PC-3 (cell line): ENCODE data around the gene UBN2. TPM values are rescaled to one million over a fixed set of nuclear protein-coding genes. Genes with fewer than 3 reads are reported as not detected.

ENCODE experiments used
- ATAC-seq: fragments of 200-7000 bp; cut with Tn5 transposase; 2 replicates; pipeline ENCODE4 v1.9.1; 2020; ENCODE audit warnings: mild to moderate bottlenecking, moderate library complexity
- BruUV-seq: library from RNA; stranded (reverse); fragments of 400-500 nt; replicated peaks from 2 replicates; lab custom pipeline; 2021; lab: Mats Ljungman, UMichigan
- CTCF ChIA-PET: fragments of 300-600 bp; sonication (Branson Sonifier 250); formaldehyde crosslinking; loops from one replicate; lab custom pipeline; 2022; ENCODE audit warnings: antibody characterized with exemption; lab: Charles Lee
- POLR2A ChIA-PET: fragments of 300-600 bp; sonication (Branson Sonifier 250); formaldehyde crosslinking; loops from one replicate; lab custom pipeline; 2022; ENCODE audit warnings: antibody characterized with exemption; ENCODE audit not compliant: unreplicated experiment; lab: Charles Lee
- DNase-seq: peaks from one replicate; pipeline ENCODE4 v3.0.0-alpha.2; 2015
- H2AFZ ChIP-seq: fragments of 300-600 bp; sonication (generic); 2 replicates; pipeline ENCODE4 v1.6.0; 2016; ENCODE audit warnings: antibody characterized with exemption, low read length
- H3F3A ChIP-seq: fragments of 300-600 bp; sonication (generic); one replicate; pipeline ENCODE4 v1.6.0; 2017; ENCODE audit warnings: antibody characterized with exemption, low read length, control low read depth, mild to moderate bottlenecking; ENCODE audit not compliant: unreplicated experiment
- H3K27ac ChIP-seq: fragments of 300-600 bp; sonication (generic); 2 replicates; pipeline ENCODE4 v1.5.1; 2016; ENCODE audit warnings: mild to moderate bottlenecking, low read length
- H3K27me3 ChIP-seq: fragments of 300-600 bp; sonication (generic); 2 replicates; pipeline ENCODE4 v1.6.1; 2016; ENCODE audit warnings: low read length, mixed read lengths
- H3K36me3 ChIP-seq: fragments of 300-600 bp; sonication (generic); 2 replicates; pipeline ENCODE4 v1.6.1; 2016; ENCODE audit warnings: low read depth, mixed run types, low read length, mixed read lengths
- H3K4me1 ChIP-seq: fragments of 300-600 bp; sonication (generic); 2 replicates; pipeline ENCODE4 v1.5.1; 2016; ENCODE audit warnings: low read length; ENCODE audit not compliant: insufficient read depth
- H3K4me2 ChIP-seq: fragments of 300-600 bp; sonication (generic); 2 replicates; pipeline ENCODE4 v1.6.0; 2016; ENCODE audit warnings: low read length
- H3K4me3 ChIP-seq: fragments of 300-600 bp; sonication (generic); 2 replicates; pipeline ENCODE4 v1.5.1; 2016; ENCODE audit warnings: mild to moderate bottlenecking, low read length, mixed read lengths
- H3K79me2 ChIP-seq: fragments of 300-600 bp; sonication (generic); 2 replicates; pipeline ENCODE4 v1.6.1; 2017; ENCODE audit warnings: low read length, mixed read lengths
- H3K9ac ChIP-seq: fragments of 300-600 bp; sonication (generic); 2 replicates; pipeline ENCODE4 v1.6.0; 2016; ENCODE audit warnings: mild to moderate bottlenecking, low read length
- H3K9me2 ChIP-seq: fragments of 300-600 bp; sonication (generic); replicated peaks from 2 replicates; pipeline ENCODE4 v1.6.1; 2016; ENCODE audit warnings: mixed run types, low read length, mixed read lengths
- H3K9me3 ChIP-seq: fragments of 300-600 bp; sonication (generic); 2 replicates; pipeline ENCODE4 v1.6.1; 2016; ENCODE audit warnings: low read length, mixed read lengths
- H4K20me1 ChIP-seq: fragments of 300-600 bp; sonication (generic); 2 replicates; pipeline ENCODE4 v1.6.1; 2016; ENCODE audit warnings: low read length, mixed read lengths
- EZH2 ChIP-seq: fragments of 300-600 bp; sonication (generic); IDR thresholded peaks from one replicate; pipeline ENCODE4 v1.6.1; 2017; ENCODE audit warnings: antibody characterized with exemption, mild to moderate bottlenecking, low read length; ENCODE audit not compliant: unreplicated experiment
- EZH2phosphoT487 ChIP-seq: fragments of 300-600 bp; sonication (generic); IDR thresholded peaks from 2 replicates; pipeline ENCODE4 v1.6.1; 2018; ENCODE audit warnings: mild to moderate bottlenecking, antibody characterized with exemption, low read length, borderline replicate concordance
- intact Hi-C: fragments of 100-400 bp; cut with micrococcal nuclease; formaldehyde crosslinking; loops from 2 replicates; pipeline ENCODE4 v1.9.0; 2023
- total RNA-seq: library from RNA; depleted of rRNA; stranded (reverse); fragments of >200 nt; gene quantifications from 2 replicates; pipeline ENCODE4 v1.2.3, GENCODE V29; 2014
- TF ChIP-seq, protein P1 (sequence below): fragments of 300-600 bp; sonication (generic); conservative IDR thresholded peaks from 2 replicates; pipeline ENCODE4 v1.5.1; 2017; ENCODE audit warnings: antibody characterized with exemption, low read depth, mild to moderate bottlenecking, low read length

UBN2 gene
- total RNA-seq, 1 experiment from 2014 or later: 2.2 TPM

DNA sequence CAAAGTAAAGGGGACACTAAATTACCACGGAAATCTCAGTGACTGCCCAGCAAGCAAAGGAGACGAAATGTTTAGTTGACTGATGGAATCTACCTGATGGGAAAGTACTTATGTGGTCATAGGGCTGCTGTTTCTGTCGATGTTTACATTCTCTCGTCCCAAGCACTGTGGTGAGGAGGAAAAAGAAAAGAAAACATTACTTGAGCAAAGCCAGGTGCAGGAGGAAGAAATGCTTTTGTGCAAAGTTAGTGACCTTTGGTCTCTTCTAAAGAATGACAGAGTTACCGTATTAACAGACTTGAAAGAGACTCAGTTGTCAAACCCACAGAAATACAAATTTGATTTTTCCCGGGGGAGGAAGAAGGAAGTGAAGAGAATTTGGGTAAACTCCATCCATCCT, 66.8 kb downstream of the UBN2 start:
- H3K27me3 ChIP-seq: no peaks in the 10 kb centered on the region
- H3K27ac ChIP-seq: no peak overlapping the region
- H3K79me2 ChIP-seq: no peaks in the 10 kb centered on the region
- H3K4me2 ChIP-seq: no peak overlapping the region
- no peaks in the 10 kb centered on the region for H3K36me3 ChIP-seq
- TF ChIP-seq EZH2: no peak
- TF ChIP-seq, protein P1, sequence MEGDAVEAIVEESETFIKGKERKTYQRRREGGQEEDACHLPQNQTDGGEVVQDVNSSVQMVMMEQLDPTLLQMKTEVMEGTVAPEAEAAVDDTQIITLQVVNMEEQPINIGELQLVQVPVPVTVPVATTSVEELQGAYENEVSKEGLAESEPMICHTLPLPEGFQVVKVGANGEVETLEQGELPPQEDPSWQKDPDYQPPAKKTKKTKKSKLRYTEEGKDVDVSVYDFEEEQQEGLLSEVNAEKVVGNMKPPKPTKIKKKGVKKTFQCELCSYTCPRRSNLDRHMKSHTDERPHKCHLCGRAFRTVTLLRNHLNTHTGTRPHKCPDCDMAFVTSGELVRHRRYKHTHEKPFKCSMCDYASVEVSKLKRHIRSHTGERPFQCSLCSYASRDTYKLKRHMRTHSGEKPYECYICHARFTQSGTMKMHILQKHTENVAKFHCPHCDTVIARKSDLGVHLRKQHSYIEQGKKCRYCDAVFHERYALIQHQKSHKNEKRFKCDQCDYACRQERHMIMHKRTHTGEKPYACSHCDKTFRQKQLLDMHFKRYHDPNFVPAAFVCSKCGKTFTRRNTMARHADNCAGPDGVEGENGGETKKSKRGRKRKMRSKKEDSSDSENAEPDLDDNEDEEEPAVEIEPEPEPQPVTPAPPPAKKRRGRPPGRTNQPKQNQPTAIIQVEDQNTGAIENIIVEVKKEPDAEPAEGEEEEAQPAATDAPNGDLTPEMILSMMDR: no peak
- no peak for TF ChIP-seq EZH2phosphoT487
- H3K9me3 ChIP-seq: no peaks in the 10 kb centered on the region
- ChIA-PET CTCF (no interaction called here), POLR2A (no interaction called here)
- no peaks in the 10 kb centered on the region for H4K20me1 ChIP-seq
- H3F3A ChIP-seq: no peaks in the 10 kb centered on the region
- H3K4me3 ChIP-seq: no peak overlapping the region
- no peaks in the 10 kb centered on the region for H3K9me2 ChIP-seq
- BruUV-seq: no TSS peak
- intact Hi-C loops: no loop called here
- H3K4me1 ChIP-seq: no peaks in the 10 kb centered on the region; the same call in 1 of the 2 replicates
- ATAC-seq (no peak), DNase-seq (no peak)
- no peak overlapping the region for H2AFZ ChIP-seq
- H3K9ac ChIP-seq: no peak overlapping the region

DNA sequence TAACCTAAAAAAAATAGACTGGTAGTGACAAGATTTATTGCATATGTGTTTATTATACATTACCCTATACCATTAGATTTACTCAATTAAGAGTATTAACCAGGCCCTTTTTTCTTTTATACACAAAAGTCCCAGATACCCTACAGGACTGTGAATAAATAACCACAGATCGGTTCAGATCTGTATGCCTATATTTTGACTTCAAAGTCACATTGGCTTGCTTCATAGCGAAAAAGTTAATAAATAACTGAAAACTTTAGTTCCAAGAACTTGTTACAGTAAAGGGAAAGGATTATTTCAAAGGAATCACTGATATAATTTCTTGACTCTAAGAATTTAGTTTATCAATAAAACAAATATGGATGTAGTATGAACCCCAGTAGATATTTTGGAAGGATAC, 68.3 kb downstream of the UBN2 start:
- TF ChIP-seq EZH2 (no peak), EZH2phosphoT487 (no peak)
- Histone ChIP-seq H3K9ac (no peak overlapping the region), H2AFZ (no peak overlapping the region), H3K27me3 (no peaks in the 10 kb centered on the region), H3K4me2 (no peak overlapping the region), H3K4me3 (no peak overlapping the region), H4K20me1 (no peaks in the 10 kb centered on the region), H3K27ac (no peak overlapping the region), H3K79me2 (no peaks in the 10 kb centered on the region), H3K9me3 (no peaks in the 10 kb centered on the region), H3K9me2 (no peaks in the 10 kb centered on the region), H3F3A (no peaks in the 10 kb centered on the region), H3K36me3 (no peaks in the 10 kb centered on the region), H3K4me1 (no peaks in the 10 kb centered on the region; the same call in 1 of the 2 replicates)
- ChIA-PET CTCF (no interaction called here), POLR2A (interaction anchor here (0.8 kb wide), 1 partner anchor 277 kb away, joined by 4 read pairs; no protein-coding TSS in a partner anchor)
- intact Hi-C loops: no loop called here
- BruUV-seq: no TSS peak
- DNase-seq (no peak), ATAC-seq (no peak)

DNA sequence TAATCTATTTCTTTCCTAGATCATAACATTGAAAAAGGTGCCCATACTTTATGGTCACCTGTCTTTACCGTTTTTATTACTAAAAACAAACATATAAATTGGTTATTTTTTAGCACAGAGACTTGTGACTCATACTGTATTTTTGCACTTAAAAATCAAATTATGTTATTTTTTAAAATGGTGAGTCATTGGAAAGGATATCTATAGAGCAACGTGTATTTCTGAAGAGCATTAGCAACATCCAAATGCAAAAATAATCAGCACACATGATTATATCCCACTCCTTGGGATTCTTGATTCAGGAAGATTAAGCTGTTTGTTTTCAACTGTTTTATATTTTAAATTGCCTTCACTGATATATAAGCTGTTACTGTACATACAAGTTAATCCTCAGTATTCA, 69.4 kb downstream of the UBN2 start:
- Histone ChIP-seq H3K27me3 (no peaks in the 10 kb centered on the region), H3K4me2 (no peak overlapping the region), H2AFZ (no peak overlapping the region), H3F3A (no peaks in the 10 kb centered on the region), H3K9ac (no peak overlapping the region), H3K36me3 (no peaks in the 10 kb centered on the region), H3K9me3 (no peaks in the 10 kb centered on the region), H3K4me1 (no peaks in the 10 kb centered on the region; the same call in 1 of the 2 replicates), H3K4me3 (no peak overlapping the region), H3K9me2 (no peaks in the 10 kb centered on the region), H4K20me1 (no peaks in the 10 kb centered on the region), H3K79me2 (no peaks in the 10 kb centered on the region), H3K27ac (no peak overlapping the region)
- ATAC-seq (peak; percentile 67), DNase-seq (no peak)
- no TSS peak for BruUV-seq
- POLR2A ChIA-PET: no interaction called here
- intact Hi-C loops: no loop called here
- CTCF ChIA-PET: no interaction called here
- no peak for TF ChIP-seq EZH2phosphoT487
- no peak for TF ChIP-seq EZH2
- TF ChIP-seq, protein P1: no peak
